ENCODE results near the gene CEP78. TPM values are rescaled to one million over a fixed set of nuclear protein-coding genes. Genes with fewer than 3 reads are reported as not detected.

CEP78 gene
- total and polyA plus RNA-seq, 10 donors: 7.1 to 20.1 (median 16.2) TPM

GRCh38 chr9:78324068-78324650, 88.3 kb downstream of the CEP78 start:
- intact Hi-C loops (cut with DNase I; ENCODE audit: low total_unique reads): no loop called here

DNA sequence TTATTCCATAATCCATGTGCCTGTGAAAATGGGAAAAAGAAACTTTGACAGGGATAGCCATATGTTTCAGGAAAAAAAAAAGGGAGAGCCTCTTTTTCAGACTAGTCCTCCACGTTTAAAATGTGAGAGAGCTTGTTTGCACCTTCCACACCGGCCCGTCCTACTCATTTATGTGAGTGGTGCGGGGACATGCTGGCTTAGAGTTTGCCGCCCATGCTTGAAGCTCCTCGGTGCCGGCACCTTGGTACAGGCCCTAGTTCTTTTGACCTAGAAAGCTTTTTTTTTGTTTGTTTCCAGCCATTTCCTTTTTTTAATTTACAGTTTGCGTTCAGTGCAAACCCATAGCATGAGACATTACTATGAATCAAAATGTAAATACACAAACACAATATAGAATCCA, 88.8 kb downstream of the CEP78 start:
- Histone ChIP-seq H3K36me3 (peaks cover 0 to 28% (median 0%) of the 10 kb centered on the region in 6 donors), H3K27ac (no peak overlapping the region), H3K4me3 (no peak overlapping the region), H3K27me3 (replicated peaks in 1 of 7) (no peaks in the 10 kb centered on the region), H3K4me1 (peaks cover 0 to 6% (median 0%) of the 10 kb centered on the region in 6 donors), H3K9me3 (no peaks in the 10 kb centered on the region)
- TF ChIP-seq POLR2A (IDR thresholded peaks at IDR 0.05) (no peak), POLR2AphosphoS5 (IDR thresholded peaks at IDR 0.05) (no peak)
- TF ChIP-seq, protein P1, sequence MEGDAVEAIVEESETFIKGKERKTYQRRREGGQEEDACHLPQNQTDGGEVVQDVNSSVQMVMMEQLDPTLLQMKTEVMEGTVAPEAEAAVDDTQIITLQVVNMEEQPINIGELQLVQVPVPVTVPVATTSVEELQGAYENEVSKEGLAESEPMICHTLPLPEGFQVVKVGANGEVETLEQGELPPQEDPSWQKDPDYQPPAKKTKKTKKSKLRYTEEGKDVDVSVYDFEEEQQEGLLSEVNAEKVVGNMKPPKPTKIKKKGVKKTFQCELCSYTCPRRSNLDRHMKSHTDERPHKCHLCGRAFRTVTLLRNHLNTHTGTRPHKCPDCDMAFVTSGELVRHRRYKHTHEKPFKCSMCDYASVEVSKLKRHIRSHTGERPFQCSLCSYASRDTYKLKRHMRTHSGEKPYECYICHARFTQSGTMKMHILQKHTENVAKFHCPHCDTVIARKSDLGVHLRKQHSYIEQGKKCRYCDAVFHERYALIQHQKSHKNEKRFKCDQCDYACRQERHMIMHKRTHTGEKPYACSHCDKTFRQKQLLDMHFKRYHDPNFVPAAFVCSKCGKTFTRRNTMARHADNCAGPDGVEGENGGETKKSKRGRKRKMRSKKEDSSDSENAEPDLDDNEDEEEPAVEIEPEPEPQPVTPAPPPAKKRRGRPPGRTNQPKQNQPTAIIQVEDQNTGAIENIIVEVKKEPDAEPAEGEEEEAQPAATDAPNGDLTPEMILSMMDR (IDR thresholded peaks at IDR 0.05 in 8 of 11, conservative IDR thresholded peaks at IDR 0.05 in 3 of 11): no peak
- intact Hi-C loops (cut with DNase I; ENCODE audit: low total_unique reads): no loop called here
- WGBS, 5 donors: 94 to 96% (median 95%) methylated on average over 8 of the region's 8 CpGs
- DNase-seq: no peak

More at GRCh38 chr9:78324068-78324650, 88.3 kb downstream of the CEP78 start:
- H3K36me3 ChIP-seq: peaks cover 0 to 31% (median 0%) of the 10 kb centered on the region in 6 donors
- H3K27ac ChIP-seq: no peak overlapping the region
- no peak overlapping the region for H3K4me3 ChIP-seq
- peaks cover 0 to 6% (median 0%) of the 10 kb centered on the region in 6 donors for H3K4me1 ChIP-seq
- 73 to 87% (median 75%) methylated on average over 10 of the region's 10 CpGs for WGBS, 5 donors
- TF ChIP-seq POLR2AphosphoS5 (IDR thresholded peaks at IDR 0.05): no peak
- TF ChIP-seq POLR2A (IDR thresholded peaks at IDR 0.05): no peak
- TF ChIP-seq, protein P1 (IDR thresholded peaks at IDR 0.05 in 8 of 11, conservative IDR thresholded peaks at IDR 0.05 in 3 of 11): no peak
- no peaks in the 10 kb centered on the region for H3K27me3 ChIP-seq (replicated peaks in 1 of 7)
- no peaks in the 10 kb centered on the region for H3K9me3 ChIP-seq
- no peak for DNase-seq

GRCh38 chr9:78325343-78325742, 89.5 kb downstream of the CEP78 start:
- DNase-seq: no peak
- Histone ChIP-seq H3K4me1 (peaks cover 0 to 6% (median 0%) of the 10 kb centered on the region in 6 donors), H3K27me3 (replicated peaks in 1 of 7) (no peaks in the 10 kb centered on the region), H3K27ac (no peak overlapping the region), H3K36me3 (peaks cover 0 to 21% (median 0%) of the 10 kb centered on the region in 6 donors), H3K9me3 (no peaks in the 10 kb centered on the region), H3K4me3 (no peak overlapping the region)
- TF ChIP-seq POLR2AphosphoS5 (IDR thresholded peaks at IDR 0.05) (no peak), POLR2A (IDR thresholded peaks at IDR 0.05) (no peak)
- TF ChIP-seq, protein P1 (IDR thresholded peaks at IDR 0.05 in 8 of 11, conservative IDR thresholded peaks at IDR 0.05 in 3 of 11): no peak
- WGBS, 5 donors: 32 to 47% (median 41%) methylated on average over 6 of the region's 6 CpGs
- intact Hi-C loops (cut with DNase I; ENCODE audit: low total_unique reads): no loop called here

DNA sequence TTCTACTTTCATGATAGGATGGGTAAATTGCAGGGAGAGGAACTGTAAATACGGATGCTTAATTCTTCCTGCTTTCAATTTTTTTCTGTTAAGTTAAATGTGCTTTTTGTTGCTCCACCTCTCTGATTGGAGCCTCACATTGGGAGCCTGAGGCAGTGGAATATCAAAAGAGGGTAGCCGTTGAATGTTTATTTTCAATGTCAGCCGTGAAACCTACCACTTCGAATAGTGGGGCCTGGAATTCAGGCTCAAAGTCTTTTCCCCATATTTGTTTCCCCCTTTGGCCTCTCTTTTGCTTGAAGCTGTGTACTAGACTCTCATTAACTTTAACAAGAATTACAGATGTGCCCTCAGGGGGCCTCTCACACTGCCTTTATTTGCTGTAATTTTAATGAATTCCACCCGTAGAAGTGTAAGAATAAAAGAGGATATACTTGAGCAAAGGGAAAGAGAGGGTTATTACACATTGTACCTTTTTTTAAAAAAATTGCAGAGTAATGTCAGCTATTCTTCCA, 90.0 kb downstream of the CEP78 start:
- Histone ChIP-seq H3K4me3 (no peak overlapping the region), H3K36me3 (peaks cover 0 to 16% (median 0%) of the 10 kb centered on the region in 6 donors), H3K27ac (no peak overlapping the region), H3K4me1 (peaks cover 0 to 6% (median 0%) of the 10 kb centered on the region in 6 donors), H3K27me3 (replicated peaks in 1 of 7) (no peaks in the 10 kb centered on the region), H3K9me3 (no peaks in the 10 kb centered on the region)
- 76 to 85% (median 81%) methylated on average over 5 of the region's 5 CpGs for WGBS, 5 donors
- intact Hi-C loops (cut with DNase I; ENCODE audit: low total_unique reads): no loop called here
- no peak for TF ChIP-seq POLR2AphosphoS5 (IDR thresholded peaks at IDR 0.05)
- TF ChIP-seq, protein P1 (IDR thresholded peaks at IDR 0.05 in 8 of 11, conservative IDR thresholded peaks at IDR 0.05 in 3 of 11): no peak
- no peak for TF ChIP-seq POLR2A (IDR thresholded peaks at IDR 0.05)
- no peak for DNase-seq
